ENCODE data around the gene GCDH. TPM values are rescaled to one million over a fixed set of nuclear protein-coding genes. Genes with fewer than 3 reads are reported as not detected.

GCDH gene
- total RNA-seq, 1 donor from 2014 or later, result 65.9 TPM

DNA sequence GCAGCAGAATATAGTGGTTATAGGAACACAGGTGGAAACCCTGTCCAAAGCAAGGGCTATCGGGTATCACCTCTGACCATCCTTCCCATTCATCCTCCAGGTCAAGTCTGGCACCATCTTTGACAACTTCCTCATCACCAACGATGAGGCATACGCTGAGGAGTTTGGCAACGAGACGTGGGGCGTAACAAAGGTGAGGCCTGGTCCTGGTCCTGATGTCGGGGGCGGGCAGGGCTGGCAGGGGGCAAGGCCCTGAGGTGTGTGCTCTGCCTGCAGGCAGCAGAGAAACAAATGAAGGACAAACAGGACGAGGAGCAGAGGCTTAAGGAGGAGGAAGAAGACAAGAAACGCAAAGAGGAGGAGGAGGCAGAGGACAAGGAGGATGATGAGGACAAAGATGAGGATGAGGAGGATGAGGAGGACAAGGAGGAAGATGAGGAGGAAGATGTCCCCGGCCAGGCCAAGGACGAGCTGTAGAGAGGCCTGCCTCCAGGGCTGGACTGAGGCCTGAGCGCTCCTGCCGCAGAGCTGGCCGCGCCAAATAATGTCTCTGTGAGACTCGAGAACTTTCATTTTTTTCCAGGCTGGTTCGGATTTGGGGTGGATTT, 52.6 kb downstream of the GCDH start:
- Mint-ChIP-seq H3K27ac (peak overlapping the region; percentile 89), H3K9me3 (no peaks in the 10 kb centered on the region), H3K4me1 (ENCODE audit: low read depth) (peaks cover 59% of the 10 kb centered on the region), H3K4me3 (peak overlapping the region; percentile 17), H3K36me3 (ENCODE audit: low read depth) (peaks cover 63% of the 10 kb centered on the region), H3K27me3 (ENCODE audit: insufficient read depth) (no peaks in the 10 kb centered on the region)
- intact Hi-C loops (cut with micrococcal nuclease), result loop anchor here (2.0 kb wide), 1 partner anchor 207 kb away; the partner anchor contains the start of genes IER2 and STX10
- no peak for DNase-seq (ENCODE audit: low spot score)

- Mint-ChIP-seq H3K4me1 (ENCODE audit: low read depth) (peaks cover 54% of the 10 kb centered on the region), H3K4me3 (no peak overlapping the region), H3K27ac (peak overlapping the region; percentile 94), H3K9me3 (no peaks in the 10 kb centered on the region), H3K27me3 (ENCODE audit: insufficient read depth) (no peaks in the 10 kb centered on the region), H3K36me3 (ENCODE audit: low read depth) (peaks cover 58% of the 10 kb centered on the region)
- intact Hi-C loops (cut with micrococcal nuclease), result loop anchor here (2.0 kb wide), 1 partner anchor 207 kb away; the partner anchor contains the start of genes IER2 and STX10
- DNase-seq (ENCODE audit: low spot score), result no peak
These were observed 53.2 kb downstream of the GCDH start for GRCh38 chr19:12944104-12944674.

DNA sequence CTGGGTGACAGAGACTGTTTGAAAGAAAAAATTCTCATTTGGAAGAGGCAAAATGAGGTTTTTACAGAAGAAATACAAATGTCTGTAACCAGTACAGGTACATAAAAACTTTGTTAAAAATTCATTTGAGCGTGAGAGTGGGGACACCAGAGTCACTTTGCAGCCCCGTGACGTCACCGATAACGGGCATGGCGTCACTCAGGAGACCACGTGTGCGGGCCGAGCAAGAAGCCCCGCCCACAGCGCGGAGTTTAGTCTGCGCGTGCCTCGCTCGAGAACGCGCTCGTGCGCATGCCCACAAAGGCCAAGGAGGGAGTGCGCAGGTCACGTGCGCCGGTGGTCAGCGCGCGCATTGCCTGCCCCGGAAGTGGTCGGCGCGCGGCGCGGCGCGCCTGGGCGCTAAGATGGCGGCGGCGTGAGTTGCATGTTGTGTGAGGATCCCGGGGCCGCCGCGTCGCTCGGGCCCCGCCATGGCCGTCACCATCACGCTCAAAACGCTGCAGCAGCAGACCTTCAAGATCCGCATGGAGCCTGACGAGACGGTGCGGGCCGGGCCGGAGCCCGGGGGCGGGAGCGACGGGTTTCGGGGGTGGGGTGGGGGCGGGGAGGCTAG, 54.6 kb downstream of the GCDH start, which contains the start of gene RAD23A:
TSS of gene RAD23A (plus strand) at position 384 of the 613 bp plus-strand sequence. CDS start at position 471, 87 bp downstream.
- H3K27ac Mint-ChIP-seq, result peak within 1 kb of the TSS; percentile 94
- H3K27me3 Mint-ChIP-seq (ENCODE audit: insufficient read depth), result no peaks in the 10 kb centered on the region
- DNase-seq (ENCODE audit: low spot score), result peak; percentile 98
- intact Hi-C loops (cut with micrococcal nuclease), result loop anchor here (1.0 to 2.0 kb wide), 3 partner anchors 9 to 205 kb away; partner anchors contain the start of genes FARSA, IER2 and STX10
- H3K9me3 Mint-ChIP-seq, result no peaks in the 10 kb centered on the region
- H3K4me1 Mint-ChIP-seq (ENCODE audit: low read depth), result peaks cover 48% of the 10 kb centered on the region
- peak within 1 kb of the TSS; percentile 92 for H3K4me3 Mint-ChIP-seq
- H3K36me3 Mint-ChIP-seq (ENCODE audit: low read depth), result peaks cover 53% of the 10 kb centered on the region

- DNase-seq (ENCODE audit: low spot score), result peak; percentile 53
- Mint-ChIP-seq H3K27me3 (ENCODE audit: insufficient read depth) (no peaks in the 10 kb centered on the region), H3K4me3 (peak overlapping the region; percentile 92), H3K4me1 (ENCODE audit: low read depth) (peaks cover 42% of the 10 kb centered on the region), H3K36me3 (ENCODE audit: low read depth) (peaks cover 50% of the 10 kb centered on the region), H3K27ac (peak overlapping the region; percentile 81), H3K9me3 (no peaks in the 10 kb centered on the region)
- intact Hi-C loops (cut with micrococcal nuclease), result loop anchor here (1.0 kb wide), 1 partner anchor 8 kb away; no protein-coding TSS in a partner anchor
These were observed 55.2 kb downstream of the GCDH start for GRCh38 chr19:12946092-12946721.

DNA sequence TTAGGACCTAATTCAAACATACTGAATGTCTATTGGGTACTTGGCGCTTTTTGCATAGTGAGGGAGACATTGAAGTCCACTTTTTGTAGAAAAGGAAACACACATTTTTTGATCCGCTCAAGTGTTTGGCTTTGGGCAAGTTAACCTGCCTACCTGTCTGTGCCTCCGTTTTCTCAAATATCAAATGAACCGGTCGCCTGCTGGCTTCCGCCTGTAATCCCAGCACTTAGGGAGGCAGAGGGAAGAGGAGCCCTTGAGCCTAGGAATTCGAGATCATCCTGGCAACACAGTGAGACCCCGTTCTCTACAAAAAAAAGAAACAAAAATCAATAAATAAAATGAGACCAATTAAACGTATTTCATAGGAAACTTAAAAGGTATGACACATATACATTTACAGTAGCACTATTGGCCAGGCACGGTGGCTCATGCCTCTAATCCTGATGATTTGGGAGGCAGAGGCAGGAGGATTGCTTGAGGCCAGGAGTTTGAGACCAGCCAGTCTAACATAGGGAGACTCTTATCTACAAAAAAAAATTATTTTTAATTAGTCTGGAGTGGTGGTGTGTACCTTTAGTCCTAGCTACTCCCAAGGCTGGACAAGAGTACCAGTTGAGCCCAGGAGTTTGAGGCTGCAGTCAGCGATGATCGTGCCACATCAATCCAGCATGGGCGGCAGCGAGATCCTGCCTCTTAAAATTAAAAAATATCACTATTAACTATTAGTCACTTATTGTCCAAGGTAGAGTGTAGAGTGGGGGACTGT, 56.0 kb downstream of the GCDH start:
- peak overlapping the region; percentile 92 for H3K4me3 Mint-ChIP-seq
- no peaks in the 10 kb centered on the region for H3K27me3 Mint-ChIP-seq (ENCODE audit: insufficient read depth)
- no peak for DNase-seq (ENCODE audit: low spot score)
- peak overlapping the region; percentile 81 for H3K27ac Mint-ChIP-seq
- peaks cover 55% of the 10 kb centered on the region for H3K36me3 Mint-ChIP-seq (ENCODE audit: low read depth)
- H3K4me1 Mint-ChIP-seq (ENCODE audit: low read depth), result peaks cover 42% of the 10 kb centered on the region
- intact Hi-C loops (cut with micrococcal nuclease), result loop anchor here (1.0 kb wide), 1 partner anchor 7 kb away; no protein-coding TSS in a partner anchor
- H3K9me3 Mint-ChIP-seq, result no peaks in the 10 kb centered on the region

- DNase-seq (ENCODE audit: low spot score), result no peak
- Mint-ChIP-seq H3K4me1 (ENCODE audit: low read depth) (peaks cover 42% of the 10 kb centered on the region), H3K27ac (no peak overlapping the region), H3K4me3 (peak overlapping the region; percentile 51), H3K36me3 (ENCODE audit: low read depth) (peaks cover 52% of the 10 kb centered on the region), H3K9me3 (no peaks in the 10 kb centered on the region), H3K27me3 (ENCODE audit: insufficient read depth) (no peaks in the 10 kb centered on the region)
- intact Hi-C loops (cut with micrococcal nuclease), result no loop called here
These were observed 57.0 kb downstream of the GCDH start for GRCh38 chr19:12947702-12948611.

DNA sequence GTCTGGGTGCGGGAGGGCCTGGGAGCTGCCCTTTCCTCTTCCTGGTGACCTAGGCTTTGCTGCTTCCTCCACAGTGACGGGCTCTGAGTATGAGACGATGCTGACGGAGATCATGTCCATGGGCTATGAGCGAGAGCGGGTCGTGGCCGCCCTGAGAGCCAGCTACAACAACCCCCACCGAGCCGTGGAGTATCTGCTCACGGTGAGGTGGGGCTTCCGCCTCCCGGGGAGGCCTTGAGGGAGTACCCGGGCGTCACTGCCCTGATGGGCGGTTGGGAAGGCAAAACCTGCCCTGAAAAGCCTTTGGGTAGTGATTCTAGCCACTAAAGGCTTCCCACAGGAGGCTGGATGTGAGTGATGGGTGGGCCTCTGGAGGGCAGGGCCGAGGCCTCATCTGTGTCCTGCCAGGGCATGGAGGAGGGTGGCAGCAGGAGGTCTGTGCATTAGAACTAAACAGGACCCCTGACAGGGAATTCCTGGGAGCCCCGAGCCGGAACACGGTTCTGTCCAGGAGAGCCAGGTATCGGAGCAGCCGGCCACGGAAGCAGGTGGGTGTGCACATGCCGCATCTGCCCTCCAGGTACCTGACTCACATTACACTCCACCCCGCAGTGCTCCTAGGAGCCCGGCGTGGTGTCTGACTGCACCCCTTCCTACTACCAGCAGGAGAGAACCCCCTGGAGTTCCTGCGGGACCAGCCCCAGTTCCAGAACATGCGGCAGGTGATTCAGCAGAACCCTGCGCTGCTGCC, 57.8 kb downstream of the GCDH start:
- Mint-ChIP-seq H3K36me3 (ENCODE audit: low read depth) (peaks cover 47% of the 10 kb centered on the region), H3K4me3 (no peak overlapping the region), H3K4me1 (ENCODE audit: low read depth) (peaks cover 37% of the 10 kb centered on the region), H3K9me3 (no peaks in the 10 kb centered on the region), H3K27me3 (ENCODE audit: insufficient read depth) (no peaks in the 10 kb centered on the region), H3K27ac (peak overlapping the region; percentile 34)
- intact Hi-C loops (cut with micrococcal nuclease), result no loop called here
- no peak for DNase-seq (ENCODE audit: low spot score)

Other genes with a start within 250 kb of the GCDH start
- gene MAN2B1, start 224.4 kb upstream of the GCDH start, total RNA-seq, result 132 and 143 TPM in 2 replicates
- 25.6 and 27.1 TPM in 2 replicates for gene WDR83, start 224.4 kb upstream of the GCDH start, total RNA-seq
- 144 and 147 TPM in 2 replicates for gene DHPS, start 209.3 kb upstream of the GCDH start, total RNA-seq
- 0.73 TPM in 1 of 2 replicates, not detected in the other for gene GNG14, start 203.2 kb upstream of the GCDH start, total RNA-seq
- gene FBXW9, start 194.5 kb upstream of the GCDH start, total RNA-seq, result 11.8 and 12.2 TPM in 2 replicates
- gene TNPO2, start 167.2 kb upstream of the GCDH start, total RNA-seq, result 152 and 153 TPM in 2 replicates
- 231 and 239 TPM in 2 replicates for gene TRIR, start 156.5 kb upstream of the GCDH start, total RNA-seq
- 68.0 and 70.9 TPM in 2 replicates for gene GET3, start 153.7 kb upstream of the GCDH start, total RNA-seq
- gene BEST2, start 139.4 kb upstream of the GCDH start, total RNA-seq, result 0.12 TPM in 1 of 2 replicates, not detected in the other
- 13.3 and 15.7 TPM in 2 replicates for gene HOOK2, start 115.6 kb upstream of the GCDH start, total RNA-seq
- gene JUNB, start 99.7 kb upstream of the GCDH start, total RNA-seq, result 311 and 312 TPM in 2 replicates
- gene PRDX2, start 89.4 kb upstream of the GCDH start, total RNA-seq, result 277 and 280 TPM in 2 replicates
- gene THSD8, start 89.1 kb upstream of the GCDH start, total RNA-seq, result 28.0 and 28.1 TPM in 2 replicates
- 36.1 and 37.5 TPM in 2 replicates for gene RNASEH2A, start 84.6 kb upstream of the GCDH start, total RNA-seq
- not detected in 2 replicates for gene RTBDN, start 56.6 kb upstream of the GCDH start, total RNA-seq
- 1.4 and 1.7 TPM in 2 replicates for gene MAST1, start 52.6 kb upstream of the GCDH start, total RNA-seq
- gene DNASE2, start 9.7 kb upstream of the GCDH start, total RNA-seq, result 22.9 and 23.7 TPM in 2 replicates
- gene KLF1, start 4.0 kb upstream of the GCDH start, total RNA-seq, result 0.80 and 1.3 TPM in 2 replicates
- 1.9 and 4.1 TPM in 2 replicates for gene SYCE2, start 28.1 kb downstream of the GCDH start, total RNA-seq
- 217 and 220 TPM in 2 replicates for gene FARSA, start 42.6 kb downstream of the GCDH start, total RNA-seq
- 913 and 933 TPM in 2 replicates for gene CALR, start 47.4 kb downstream of the GCDH start, total RNA-seq
- 197 and 202 TPM in 2 replicates for gene RAD23A, start 54.7 kb downstream of the GCDH start, total RNA-seq
- gene GADD45GIP1, start 66.1 kb downstream of the GCDH start, total RNA-seq, result 32.1 and 33.2 TPM in 2 replicates
- gene DAND5, start 78.4 kb downstream of the GCDH start, total RNA-seq, result 0.10 TPM in 2 replicates
- gene NFIX, start 104.3 kb downstream of the GCDH start, total RNA-seq, result 4.5 and 8.0 TPM in 2 replicates
- gene LYL1, start 211.7 kb downstream of the GCDH start, total RNA-seq, result 2.4 and 2.5 TPM in 2 replicates
- 154 and 157 TPM in 2 replicates for gene TRMT1, start 225.6 kb downstream of the GCDH start, total RNA-seq
- 124 TPM in 2 replicates for gene NACC1, start 227.1 kb downstream of the GCDH start, total RNA-seq

Measured in activated T-helper 1 cell treated with anti-CD3 and anti-CD28 coated beads, Interleukin-12 subunit alpha, Interleukin-12 subunit beta, Interleukin-2, Interleukin-4 antibody, amounts not matched to agents 30 ng/mL and 10 ng/mL and 1 ng/mL, durations not matched to agents 14 hours and 24 hours and 36 hours (primary cell).